ENCODE data around the gene TMEM175. TPM values are rescaled to one million over a fixed set of nuclear protein-coding genes. Genes with fewer than 3 reads are reported as not detected.
"Not testable (repeated sequence)": the region's sequence is repeated elsewhere in the genome, so short reads cannot be mapped to it uniquely, and the experiment has no call there.

The TMEM175 gene
- total RNA-seq, 1 donor from 2014 or later = 18.3 TPM

GRCh38 chr4:970046-970745, 37.9 kb downstream of the TMEM175 start:
- H3K9me3 ChIP-seq (ENCODE audit: control insufficient read depth in 3 of 3, low read length in 3 of 3) = no peaks in the 10 kb centered on the region
- no peak overlapping the region for H3K4me3 ChIP-seq (ENCODE audit: low read length in 3 of 3)
- H3K36me3 ChIP-seq (ENCODE audit: control insufficient read depth in 3 of 3, insufficient read depth in 3 of 3, low read length in 3 of 3) = peaks cover 0 to 10% (median 4%) of the 10 kb centered on the region in 3 donors
- H3K27ac ChIP-seq (ENCODE audit: low read depth, low read length) = no peak overlapping the region
- no peak overlapping the region for H3K9ac ChIP-seq (ENCODE audit: low read depth in 1 of 3, low read length in 3 of 3)
- peaks cover 0 to 15% (median 9%) of the 10 kb centered on the region in 3 donors for H3K27me3 ChIP-seq (ENCODE audit: control insufficient read depth in 3 of 3, insufficient read depth in 3 of 3, low read length in 3 of 3)
- H3K4me1 ChIP-seq (ENCODE audit: control insufficient read depth in 3 of 3, insufficient read depth in 3 of 3, low read length in 3 of 3) = peaks cover 20 to 25% (median 21%) of the 10 kb centered on the region in 3 donors

GRCh38 chr4:970854-971520, 38.7 kb downstream of the TMEM175 start:
- H3K4me3 ChIP-seq (ENCODE audit: low read length in 3 of 3) = no peak overlapping the region
- H3K36me3 ChIP-seq (ENCODE audit: control insufficient read depth in 3 of 3, insufficient read depth in 3 of 3, low read length in 3 of 3) = peaks cover 0 to 9% (median 2%) of the 10 kb centered on the region in 3 donors
- no peak overlapping the region for H3K27ac ChIP-seq (ENCODE audit: low read depth, low read length)
- peaks cover 0 to 15% (median 9%) of the 10 kb centered on the region in 3 donors for H3K27me3 ChIP-seq (ENCODE audit: control insufficient read depth in 3 of 3, insufficient read depth in 3 of 3, low read length in 3 of 3)
- peak overlapping the region in 1 of 3 donors; percentile 82 for H3K9ac ChIP-seq (ENCODE audit: low read depth in 1 of 3, low read length in 3 of 3)
- peaks cover 20 to 25% (median 21%) of the 10 kb centered on the region in 3 donors for H3K4me1 ChIP-seq (ENCODE audit: control insufficient read depth in 3 of 3, insufficient read depth in 3 of 3, low read length in 3 of 3)
- H3K9me3 ChIP-seq (ENCODE audit: control insufficient read depth in 3 of 3, low read length in 3 of 3) = no peaks in the 10 kb centered on the region

GRCh38 chr4:971666-972500, 39.6 kb downstream of the TMEM175 start:
- Histone ChIP-seq H3K4me3 (ENCODE audit: low read length in 3 of 3) (peak overlapping the region; percentile 38 to 82 (median 71)), H3K36me3 (ENCODE audit: control insufficient read depth in 3 of 3, insufficient read depth in 3 of 3, low read length in 3 of 3) (no peaks in the 10 kb centered on the region), H3K9me3 (ENCODE audit: control insufficient read depth in 3 of 3, low read length in 3 of 3) (no peaks in the 10 kb centered on the region), H3K4me1 (ENCODE audit: control insufficient read depth in 3 of 3, insufficient read depth in 3 of 3, low read length in 3 of 3) (peaks cover 20 to 25% (median 21%) of the 10 kb centered on the region in 3 donors), H3K27me3 (ENCODE audit: control insufficient read depth in 3 of 3, insufficient read depth in 3 of 3, low read length in 3 of 3) (peaks cover 0 to 15% (median 9%) of the 10 kb centered on the region in 3 donors), H3K27ac (ENCODE audit: low read depth, low read length) (no peak overlapping the region), H3K9ac (ENCODE audit: low read depth in 1 of 3, low read length in 3 of 3) (peak overlapping the region; percentile 65 to 82 (median 73))

- no peak overlapping the region for H3K27ac ChIP-seq (ENCODE audit: low read depth, low read length)
- no peaks in the 10 kb centered on the region for H3K9me3 ChIP-seq (ENCODE audit: control insufficient read depth in 3 of 3, low read length in 3 of 3)
- no peaks in the 10 kb centered on the region for H3K36me3 ChIP-seq (ENCODE audit: control insufficient read depth in 3 of 3, insufficient read depth in 3 of 3, low read length in 3 of 3)
- H3K9ac ChIP-seq (ENCODE audit: low read depth in 1 of 3, low read length in 3 of 3) = peak overlapping the region; percentile 65 to 82 (median 73)
- H3K27me3 ChIP-seq (ENCODE audit: control insufficient read depth in 3 of 3, insufficient read depth in 3 of 3, low read length in 3 of 3) = peaks cover 0 to 12% (median 6%) of the 10 kb centered on the region in 3 donors
- H3K4me1 ChIP-seq (ENCODE audit: control insufficient read depth in 3 of 3, insufficient read depth in 3 of 3, low read length in 3 of 3) = peaks cover 20 to 25% (median 21%) of the 10 kb centered on the region in 3 donors
- H3K4me3 ChIP-seq (ENCODE audit: low read length in 3 of 3) = peak overlapping the region; percentile 56 to 82 (median 71)
Observed at GRCh38 chr4:972651-973424, 40.6 kb downstream of the TMEM175 start.

GRCh38 chr4:973431-974397, 41.5 kb downstream of the TMEM175 start, which contains the start of gene DGKQ:
TSS of gene DGKQ (minus strand) at chr4:973569. CDS start at chr4:973482, 87 bp downstream.
- Histone ChIP-seq H3K4me3 (ENCODE audit: low read length in 3 of 3) (peak within 1 kb of the TSS; percentile 56 to 82 (median 71)), H3K9ac (ENCODE audit: low read depth in 1 of 3, low read length in 3 of 3) (peak within 1 kb of the TSS; percentile 65 to 82 (median 73)), H3K9me3 (ENCODE audit: control insufficient read depth in 3 of 3, low read length in 3 of 3) (no peaks in the 10 kb centered on the region), H3K27me3 (ENCODE audit: control insufficient read depth in 3 of 3, insufficient read depth in 3 of 3, low read length in 3 of 3) (peaks cover 0 to 6% (median 0%) of the 10 kb centered on the region in 3 donors), H3K27ac (ENCODE audit: low read depth, low read length) (no peak within 1 kb of the TSS), H3K36me3 (ENCODE audit: control insufficient read depth in 3 of 3, insufficient read depth in 3 of 3, low read length in 3 of 3) (no peaks in the 10 kb centered on the region), H3K4me1 (ENCODE audit: control insufficient read depth in 3 of 3, insufficient read depth in 3 of 3, low read length in 3 of 3) (peaks cover 20 to 25% (median 21%) of the 10 kb centered on the region in 3 donors)

GRCh38 chr4:974668-975067, 42.4 kb downstream of the TMEM175 start:
- peaks cover 0 to 3% (median 0%) of the 10 kb centered on the region in 3 donors for H3K27me3 ChIP-seq (ENCODE audit: control insufficient read depth in 3 of 3, insufficient read depth in 3 of 3, low read length in 3 of 3)
- no peak overlapping the region for H3K9ac ChIP-seq (ENCODE audit: low read depth in 1 of 3, low read length in 3 of 3)
- H3K4me3 ChIP-seq (ENCODE audit: low read length in 3 of 3) = no peak overlapping the region
- peaks cover 20 to 25% (median 21%) of the 10 kb centered on the region in 3 donors for H3K4me1 ChIP-seq (ENCODE audit: control insufficient read depth in 3 of 3, insufficient read depth in 3 of 3, low read length in 3 of 3)
- H3K36me3 ChIP-seq (ENCODE audit: control insufficient read depth in 3 of 3, insufficient read depth in 3 of 3, low read length in 3 of 3) = no peaks in the 10 kb centered on the region
- no peaks in the 10 kb centered on the region for H3K9me3 ChIP-seq (ENCODE audit: control insufficient read depth in 3 of 3, low read length in 3 of 3)
- H3K27ac ChIP-seq (ENCODE audit: low read depth, low read length) = no peak overlapping the region

GRCh38 chr4:976016-976415, 43.8 kb downstream of the TMEM175 start:
- H3K27ac ChIP-seq (ENCODE audit: low read depth, low read length) = not testable (repeated sequence)

GRCh38 chr4:978957-979701, 46.9 kb downstream of the TMEM175 start:
- Histone ChIP-seq H3K9ac (ENCODE audit: low read depth in 1 of 3, low read length in 3 of 3) (no peak overlapping the region), H3K9me3 (ENCODE audit: control insufficient read depth in 3 of 3, low read length in 3 of 3) (no peaks in the 10 kb centered on the region), H3K27me3 (ENCODE audit: control insufficient read depth in 3 of 3, insufficient read depth in 3 of 3, low read length in 3 of 3) (no peaks in the 10 kb centered on the region), H3K27ac (ENCODE audit: low read depth, low read length) (no peak overlapping the region), H3K36me3 (ENCODE audit: control insufficient read depth in 3 of 3, insufficient read depth in 3 of 3, low read length in 3 of 3) (no peaks in the 10 kb centered on the region), H3K4me3 (ENCODE audit: low read length in 3 of 3) (no peak overlapping the region), H3K4me1 (ENCODE audit: control insufficient read depth in 3 of 3, insufficient read depth in 3 of 3, low read length in 3 of 3) (no peaks in the 10 kb centered on the region)

More at GRCh38 chr4:976016-976415, 43.8 kb downstream of the TMEM175 start:
- not testable (repeated sequence) for H3K9ac ChIP-seq (ENCODE audit: low read depth in 1 of 3, low read length in 3 of 3); H3K27me3 ChIP-seq (ENCODE audit: control insufficient read depth in 3 of 3, insufficient read depth in 3 of 3, low read length in 3 of 3); H3K36me3 ChIP-seq (ENCODE audit: control insufficient read depth in 3 of 3, insufficient read depth in 3 of 3, low read length in 3 of 3); H3K4me3 ChIP-seq (ENCODE audit: low read length in 3 of 3); H3K9me3 ChIP-seq (ENCODE audit: control insufficient read depth in 3 of 3, low read length in 3 of 3)
- peaks cover 19 to 20% (median 19%) of the 10 kb centered on the region in 3 donors for H3K4me1 ChIP-seq (ENCODE audit: control insufficient read depth in 3 of 3, insufficient read depth in 3 of 3, low read length in 3 of 3)

Measured in skeletal muscle tissue (tissue), 4 donors.